Stomach (tissue), 4 donors: ENCODE results near the gene RANBP2.
"Not testable (repeated sequence)": the region's sequence is repeated elsewhere in the genome, so short reads cannot be mapped to it uniquely, and the experiment has no call there.

Source experiments
- EP300 ChIP-seq: sonication (generic); formaldehyde crosslinking; IDR thresholded peaks from one replicate; pipeline ENCODE4 v1.6.1; 2017; ENCODE audit warnings: antibody characterized with exemption
- TF ChIP-seq, protein P1 (sequence below), 7 experiments: fragments of 450-650 bp in 4 of 7; fragments of 200-600 bp in 3 of 7; sonication (generic) in 3 of 7; IDR thresholded peaks; one replicate each; pipeline ENCODE4 v1.5.1; 2016 to 2019; ENCODE audit warnings: antibody characterized with exemption in 7 of 7, control low read depth in 2 of 7, mild to moderate bottlenecking in 1 of 7

- TF ChIP-seq, protein P1, sequence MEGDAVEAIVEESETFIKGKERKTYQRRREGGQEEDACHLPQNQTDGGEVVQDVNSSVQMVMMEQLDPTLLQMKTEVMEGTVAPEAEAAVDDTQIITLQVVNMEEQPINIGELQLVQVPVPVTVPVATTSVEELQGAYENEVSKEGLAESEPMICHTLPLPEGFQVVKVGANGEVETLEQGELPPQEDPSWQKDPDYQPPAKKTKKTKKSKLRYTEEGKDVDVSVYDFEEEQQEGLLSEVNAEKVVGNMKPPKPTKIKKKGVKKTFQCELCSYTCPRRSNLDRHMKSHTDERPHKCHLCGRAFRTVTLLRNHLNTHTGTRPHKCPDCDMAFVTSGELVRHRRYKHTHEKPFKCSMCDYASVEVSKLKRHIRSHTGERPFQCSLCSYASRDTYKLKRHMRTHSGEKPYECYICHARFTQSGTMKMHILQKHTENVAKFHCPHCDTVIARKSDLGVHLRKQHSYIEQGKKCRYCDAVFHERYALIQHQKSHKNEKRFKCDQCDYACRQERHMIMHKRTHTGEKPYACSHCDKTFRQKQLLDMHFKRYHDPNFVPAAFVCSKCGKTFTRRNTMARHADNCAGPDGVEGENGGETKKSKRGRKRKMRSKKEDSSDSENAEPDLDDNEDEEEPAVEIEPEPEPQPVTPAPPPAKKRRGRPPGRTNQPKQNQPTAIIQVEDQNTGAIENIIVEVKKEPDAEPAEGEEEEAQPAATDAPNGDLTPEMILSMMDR (IDR thresholded peaks at IDR 0.05) = not testable (repeated sequence)
- TF ChIP-seq EP300 = not testable (repeated sequence)
Measured at GRCh38 chr2:108762618-108763017, 43.3 kb downstream of the RANBP2 start.
